ENCODE measurements around the gene EFHB.

Gene EFHB, protein sequence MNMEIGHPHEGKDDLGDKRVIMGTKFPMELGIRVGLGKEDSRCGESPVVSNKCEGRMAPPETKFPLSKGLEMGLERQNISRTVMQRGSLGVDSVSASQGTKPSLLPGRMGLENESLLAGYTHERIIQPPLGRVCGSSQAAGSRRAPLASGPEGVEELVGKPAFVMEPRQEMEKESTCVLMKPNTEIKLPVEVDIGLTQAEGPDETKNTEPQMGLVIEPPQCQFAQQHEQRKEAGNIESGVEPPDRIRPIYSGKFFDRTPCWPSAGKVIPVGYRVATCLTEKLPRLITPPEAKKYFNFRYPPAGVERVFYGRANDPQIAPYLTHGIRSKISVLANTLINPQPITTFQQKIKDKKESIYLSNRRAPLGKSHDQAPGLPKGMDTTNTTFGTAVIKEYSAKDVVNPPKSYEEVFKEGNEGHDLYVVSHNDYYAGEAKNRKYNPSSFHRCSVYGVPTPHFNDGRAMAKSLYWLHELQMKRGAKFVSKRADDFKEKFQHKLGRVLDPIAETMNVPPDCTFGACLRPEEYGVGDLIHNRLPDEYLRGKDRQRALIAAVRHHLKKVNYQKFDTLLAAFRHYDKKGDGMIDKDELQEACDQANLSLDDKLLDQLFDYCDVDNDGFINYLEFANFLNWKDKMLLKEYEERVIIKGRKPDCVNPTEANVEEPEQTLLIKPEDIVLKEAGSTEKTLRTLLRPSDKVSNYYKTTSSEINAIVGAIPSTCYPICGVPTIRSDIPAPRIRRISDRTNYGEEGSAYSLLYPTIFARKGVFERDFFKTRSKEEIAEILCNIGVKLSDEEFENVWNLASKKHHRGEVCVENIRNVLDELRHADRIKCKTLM

DNA sequence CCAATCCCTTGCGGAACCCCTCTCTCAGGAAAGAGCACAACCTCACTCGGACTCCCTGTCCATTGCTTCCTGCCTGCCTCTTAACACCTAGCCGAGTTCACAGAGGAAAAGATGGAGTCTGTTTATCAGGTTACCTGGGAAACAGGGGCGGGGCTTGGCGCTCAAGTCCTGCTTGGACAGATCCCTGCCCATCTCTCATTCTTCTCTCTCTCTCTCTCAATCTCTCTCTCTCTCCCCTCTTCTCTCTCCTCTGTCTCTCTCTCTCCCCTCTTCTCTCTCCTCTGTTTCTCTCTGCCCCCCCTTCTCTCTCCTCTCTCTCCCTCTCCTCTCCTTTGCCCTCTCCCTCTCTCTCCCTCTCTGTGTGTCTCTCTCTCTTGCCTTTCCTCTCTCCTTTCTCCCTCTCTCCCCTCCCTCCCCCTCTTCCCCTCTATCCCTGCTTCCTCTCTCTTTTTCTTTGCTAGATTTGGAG, at the start of gene EFHB:
Gene EFHB (minus strand): TSS at position 120 of the 469 bp plus-strand sequence. CDS start 199 bp downstream, outside the sequence.
- Histone ChIP-seq H3K79me2 (ENCODE audit: insufficient read depth, low read length) (no peaks in the 10 kb centered on the region), H2AFZ (ENCODE audit: low read length) (no peak within 1 kb of the TSS), H3F3A (ENCODE audit: insufficient read depth, low read length) (no peaks in the 10 kb centered on the region), H3K4me3 (ENCODE audit: low read depth, low read length, poor library complexity, severe bottlenecking) (no peak within 1 kb of the TSS), H3K9me2 (ENCODE audit: low read depth, low read length) (no peaks in the 10 kb centered on the region), H3K36me3 (ENCODE audit: insufficient read depth, low read length) (no peaks in the 10 kb centered on the region), H3K9ac (ENCODE audit: low read length) (no peak within 1 kb of the TSS), H3K9me3 (ENCODE audit: low read length) (no peaks in the 10 kb centered on the region), H3K27ac (ENCODE audit: low read depth, low read length, poor library complexity, severe bottlenecking) (no peak within 1 kb of the TSS), H3K4me2 (ENCODE audit: low read length) (no peak within 1 kb of the TSS), H3K27me3 (ENCODE audit: insufficient read depth, low read length) (no peaks in the 10 kb centered on the region), H3K4me1 (ENCODE audit: insufficient read depth, low read length, severe bottlenecking) (peaks cover 5% of the 10 kb centered on the region), H4K20me1 (ENCODE audit: insufficient read depth, low read length) (no peaks in the 10 kb centered on the region)
- TF ChIP-seq EZH2 (IDR thresholded peaks at IDR 0.05; ENCODE audit: borderline replicate concordance, low read length), result no peak
- TF ChIP-seq, protein P1, sequence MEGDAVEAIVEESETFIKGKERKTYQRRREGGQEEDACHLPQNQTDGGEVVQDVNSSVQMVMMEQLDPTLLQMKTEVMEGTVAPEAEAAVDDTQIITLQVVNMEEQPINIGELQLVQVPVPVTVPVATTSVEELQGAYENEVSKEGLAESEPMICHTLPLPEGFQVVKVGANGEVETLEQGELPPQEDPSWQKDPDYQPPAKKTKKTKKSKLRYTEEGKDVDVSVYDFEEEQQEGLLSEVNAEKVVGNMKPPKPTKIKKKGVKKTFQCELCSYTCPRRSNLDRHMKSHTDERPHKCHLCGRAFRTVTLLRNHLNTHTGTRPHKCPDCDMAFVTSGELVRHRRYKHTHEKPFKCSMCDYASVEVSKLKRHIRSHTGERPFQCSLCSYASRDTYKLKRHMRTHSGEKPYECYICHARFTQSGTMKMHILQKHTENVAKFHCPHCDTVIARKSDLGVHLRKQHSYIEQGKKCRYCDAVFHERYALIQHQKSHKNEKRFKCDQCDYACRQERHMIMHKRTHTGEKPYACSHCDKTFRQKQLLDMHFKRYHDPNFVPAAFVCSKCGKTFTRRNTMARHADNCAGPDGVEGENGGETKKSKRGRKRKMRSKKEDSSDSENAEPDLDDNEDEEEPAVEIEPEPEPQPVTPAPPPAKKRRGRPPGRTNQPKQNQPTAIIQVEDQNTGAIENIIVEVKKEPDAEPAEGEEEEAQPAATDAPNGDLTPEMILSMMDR (IDR thresholded peaks at IDR 0.05; ENCODE audit: low read length), result no peak

DNA sequence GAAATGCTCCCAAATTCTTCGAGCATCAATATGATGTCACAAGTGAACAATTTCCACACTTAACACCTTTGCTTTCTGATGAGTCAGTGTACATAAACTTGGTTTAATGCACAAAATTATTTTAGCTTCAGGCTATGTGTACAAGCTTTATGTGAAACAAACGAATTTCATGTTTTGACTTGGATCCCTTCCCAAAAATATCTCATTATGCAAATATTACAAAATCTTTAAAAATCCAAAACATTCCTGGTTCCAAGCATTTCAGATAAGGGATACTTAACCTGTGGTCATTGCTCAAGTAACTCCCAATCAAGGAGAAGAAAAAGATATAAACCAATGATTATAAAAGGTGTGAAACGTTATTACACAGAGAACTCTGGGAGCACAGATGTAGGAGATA, 38.0 kb upstream of the EFHB start:
- H3K9me3 ChIP-seq (ENCODE audit: low read length), result no peaks in the 10 kb centered on the region
- H3K79me2 ChIP-seq (ENCODE audit: insufficient read depth, low read length), result peaks cover 53% of the 10 kb centered on the region
- H3K9ac ChIP-seq (ENCODE audit: low read length), result no peak overlapping the region
- H3K4me3 ChIP-seq (ENCODE audit: low read depth, low read length, poor library complexity, severe bottlenecking), result no peak overlapping the region
- no peaks in the 10 kb centered on the region for H4K20me1 ChIP-seq (ENCODE audit: insufficient read depth, low read length)
- H3K4me1 ChIP-seq (ENCODE audit: insufficient read depth, low read length, severe bottlenecking), result no peaks in the 10 kb centered on the region
- H3K4me2 ChIP-seq (ENCODE audit: low read length), result no peak overlapping the region
- H3F3A ChIP-seq (ENCODE audit: insufficient read depth, low read length), result no peaks in the 10 kb centered on the region
- no peak overlapping the region for H2AFZ ChIP-seq (ENCODE audit: low read length)
- no peak overlapping the region for H3K27ac ChIP-seq (ENCODE audit: low read depth, low read length, poor library complexity, severe bottlenecking)
- no peaks in the 10 kb centered on the region for H3K9me2 ChIP-seq (ENCODE audit: low read depth, low read length)
- no peaks in the 10 kb centered on the region for H3K27me3 ChIP-seq (ENCODE audit: insufficient read depth, low read length)
- peaks cover 62% of the 10 kb centered on the region for H3K36me3 ChIP-seq (ENCODE audit: insufficient read depth, low read length)
- TF ChIP-seq, protein P1 (IDR thresholded peaks at IDR 0.05; ENCODE audit: low read length), result no peak
- TF ChIP-seq EZH2 (IDR thresholded peaks at IDR 0.05; ENCODE audit: borderline replicate concordance, low read length), result no peak

DNA sequence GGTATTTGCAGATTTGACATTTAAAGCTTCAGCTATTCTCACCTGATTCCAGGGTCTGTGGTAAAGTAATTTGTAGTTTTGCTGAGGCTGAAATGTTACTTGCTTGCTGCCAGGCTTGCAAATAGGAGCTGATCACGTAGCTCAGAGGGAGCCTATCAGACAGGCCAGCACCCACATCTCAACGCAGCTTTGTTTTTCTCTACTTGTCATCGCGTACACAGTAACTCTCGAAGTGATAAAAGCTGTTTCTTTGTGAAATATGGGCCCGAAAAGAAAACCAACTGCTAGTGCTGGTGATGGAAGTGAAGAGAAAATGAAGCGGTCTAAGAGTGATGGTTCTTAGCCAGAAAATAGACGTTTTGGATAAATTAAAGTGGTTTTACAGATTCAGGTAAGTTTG, 36.3 kb upstream of the EFHB start:
- H3K4me1 ChIP-seq (ENCODE audit: insufficient read depth, low read length, severe bottlenecking), result no peaks in the 10 kb centered on the region
- no peak overlapping the region for H2AFZ ChIP-seq (ENCODE audit: low read length)
- no peak overlapping the region for H3K4me3 ChIP-seq (ENCODE audit: low read depth, low read length, poor library complexity, severe bottlenecking)
- no peaks in the 10 kb centered on the region for H3F3A ChIP-seq (ENCODE audit: insufficient read depth, low read length)
- H3K36me3 ChIP-seq (ENCODE audit: insufficient read depth, low read length), result peaks cover 60% of the 10 kb centered on the region
- H3K9me2 ChIP-seq (ENCODE audit: low read depth, low read length), result no peaks in the 10 kb centered on the region
- H3K9me3 ChIP-seq (ENCODE audit: low read length), result no peaks in the 10 kb centered on the region
- H3K4me2 ChIP-seq (ENCODE audit: low read length), result no peak overlapping the region
- no peak overlapping the region for H3K27ac ChIP-seq (ENCODE audit: low read depth, low read length, poor library complexity, severe bottlenecking)
- peaks cover 68% of the 10 kb centered on the region for H3K79me2 ChIP-seq (ENCODE audit: insufficient read depth, low read length)
- TF ChIP-seq, protein P1 (IDR thresholded peaks at IDR 0.05; ENCODE audit: low read length), result no peak
- no peak for TF ChIP-seq EZH2 (IDR thresholded peaks at IDR 0.05; ENCODE audit: borderline replicate concordance, low read length)
- no peaks in the 10 kb centered on the region for H4K20me1 ChIP-seq (ENCODE audit: insufficient read depth, low read length)
- no peak overlapping the region for H3K9ac ChIP-seq (ENCODE audit: low read length)
- H3K27me3 ChIP-seq (ENCODE audit: insufficient read depth, low read length), result no peaks in the 10 kb centered on the region

Data from OCI-LY1 (cell line).